K562 (cell line): ENCODE measurements around the gene XPA. TPM values are rescaled to one million over a fixed set of nuclear protein-coding genes. Genes with fewer than 3 reads are reported as not detected.

ENCODE experiments used
- CEBPB ChIP-seq: fragments of 450-650 bp; IDR thresholded peaks from 2 replicates; pipeline ENCODE4 v1.6.1; 2016; ENCODE audit warnings: missing genetic modification characterization, missing compliant biosample characterization
- EP300 ChIP-seq: IDR thresholded peaks from 2 replicates; pipeline ENCODE4 v1.6.1; 2012; ENCODE audit warnings: low read length, improper control_type of control experiment
- ETV6 ChIP-seq, 3 experiments: fragments of 150-350 bp in 1 of 3; sonication (generic) in 1 of 3; formaldehyde crosslinking in 1 of 3; IDR thresholded peaks; 2 replicates each; pipeline versions ENCODE4 v1.6.1 to v1.8.0; 2014 to 2022; ENCODE audit warnings: borderline replicate concordance in 2 of 3, low read depth in 2 of 3, antibody characterized with exemption in 1 of 3, low read length in 1 of 3, mild to moderate bottlenecking in 1 of 3, missing genetic modification reagents in 1 of 3
- FOXM1 ChIP-seq, 2 experiments: fragments of 450-650 bp in 1 of 2; sonication (generic) in 1 of 2; formaldehyde crosslinking in 1 of 2; IDR thresholded peaks; 2 replicates each; pipeline versions ENCODE4 v1.6.1 to v1.9.0; 2017 to 2022; ENCODE audit warnings: low read depth in 2 of 2, mild to moderate bottlenecking in 2 of 2, missing genetic modification reagents in 1 of 2, moderate library complexity in 1 of 2
- PTTG1 ChIP-seq: fragments of 450-650 bp; IDR thresholded peaks from 2 replicates; pipeline ENCODE4 v1.6.1; 2016; ENCODE audit warnings: low read depth, mild to moderate bottlenecking, missing genetic modification characterization, missing compliant biosample characterization
- SIN3A ChIP-seq, 2 experiments: fragments of 150-350 bp in 1 of 2; IDR thresholded peaks; 2 replicates each; pipeline ENCODE4 v1.6.1; 2011 to 2016; ENCODE audit warnings: borderline replicate concordance in 2 of 2, low read depth in 2 of 2, low read length in 2 of 2, mild to moderate bottlenecking in 2 of 2, moderate library complexity in 2 of 2; ENCODE audit not compliant: control insufficient read depth in 1 of 2
- SMARCC2 ChIP-seq: fragments of 450-650 bp; IDR thresholded peaks from 2 replicates; pipeline ENCODE4 v1.6.1; 2017; ENCODE audit warnings: antibody characterized with exemption, moderate library complexity, mild to moderate bottlenecking, low read depth
- polyA plus RNA-seq, 8 experiments: library from polyadenylated mRNA; depleted of rRNA in 4 of 8; stranded (reverse) in 5 of 8; unstranded in 3 of 8; fragments of >200 nt; fragmentation: Nextera tagmentation in 2 of 8; fragmentation: Illumina TruSeq in 1 of 8; extraction: Ambion mirVana in 2 of 8; extraction: Trizol in 1 of 8; gene quantifications; 2 replicates each; pipeline versions ENCODE4 v1.2.1 to v1.2.3, GENCODE V29; 2011 to 2014; ENCODE audit warnings: inconsistent platforms in 1 of 8, missing spikeins in 1 of 8
- total RNA-seq, 7 experiments: library from RNA; depleted of rRNA in 6 of 7; stranded (reverse); fragments of >200 nt in 6 of 7; fragmentation: Illumina TruSeq in 2 of 7; extraction: Trizol in 2 of 7; gene quantifications; 2 replicates each; pipeline versions ENCODE4 v1.2.1 to v1.2.3, GENCODE V29; 2011 to 2021; ENCODE audit warnings: low replicate concordance in 1 of 7
- TF ChIP-seq, protein P1 (sequence below): fragments of 200-800 bp; sonication (Bioruptor generic); IDR thresholded peaks from 2 replicates; pipeline ENCODE4 v1.6.1; 2017; ENCODE audit warnings: missing genetic modification characterization, missing compliant biosample characterization
- TF ChIP-seq, protein P2 (sequence below): fragments of 450-650 bp; formaldehyde crosslinking; IDR thresholded peaks from 2 replicates; pipeline ENCODE4 v1.4.0; 2020; ENCODE audit warnings: mild to moderate bottlenecking, moderate library complexity
- TF ChIP-seq, protein P3 (sequence below), 2 experiments: fragments of 450-650 bp; IDR thresholded peaks; 2 replicates each; pipeline ENCODE4 v1.6.1; 2016
- TF ChIP-seq, protein P4 (sequence below): IDR thresholded peaks from 3 replicates; pipeline ENCODE4 v1.6.1; 2011; ENCODE audit warnings: borderline replicate concordance, mild to moderate bottlenecking, moderate library complexity; ENCODE audit not compliant: insufficient read length; ENCODE audit errors: extremely low read depth
- TF ChIP-seq, protein P5 (sequence below): sonication (generic); formaldehyde crosslinking; IDR thresholded peaks from 2 replicates; pipeline ENCODE4 v1.8.0; 2023; ENCODE audit warnings: mild to moderate bottlenecking, missing genetic modification reagents

Gene XPA
- total and polyA plus RNA-seq, 9 of the 15 experiments (the other 6 are each of a cell fraction or from before 2014, with no cell fraction given): 5.1 to 18.2 (median 14.1) TPM

DNA sequence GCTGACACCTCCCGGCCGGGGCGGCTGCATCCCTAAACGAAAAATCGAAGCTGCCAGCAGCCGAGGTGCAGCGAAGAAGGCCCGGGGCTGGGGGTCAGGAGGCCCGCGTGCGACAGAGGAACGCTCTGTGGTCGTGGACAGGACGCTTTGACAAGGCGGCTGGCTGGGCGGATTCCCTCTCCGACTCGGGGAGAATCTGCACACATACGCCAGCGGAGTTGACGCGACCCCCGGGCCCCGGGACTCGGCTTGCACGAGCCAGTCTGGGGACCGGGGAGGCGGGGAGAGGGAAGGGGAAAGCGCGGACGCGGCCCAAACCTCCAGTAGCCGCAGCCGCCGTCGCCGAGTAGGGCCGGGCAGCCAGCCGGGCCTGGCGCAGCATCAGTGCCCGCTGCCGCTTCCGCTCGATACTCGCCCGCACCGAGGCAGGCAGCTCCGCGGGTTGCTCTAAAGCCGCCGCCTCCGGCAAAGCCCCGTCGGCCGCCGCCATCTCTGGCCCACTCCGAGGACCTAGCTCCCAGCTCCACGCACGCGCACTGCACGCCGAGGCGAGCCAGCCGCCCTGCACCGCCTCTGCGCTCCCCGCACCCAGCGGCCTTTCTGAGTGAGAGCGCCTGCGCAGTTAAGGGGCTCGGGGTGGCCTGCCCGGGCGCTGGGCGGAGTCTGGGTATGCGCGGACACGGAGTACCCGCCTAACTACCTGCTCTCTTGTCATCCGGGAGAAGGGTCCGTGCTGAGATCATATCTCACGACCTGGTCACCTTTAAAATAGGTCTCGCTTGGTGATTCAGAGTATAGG lies at the start of gene XPA (continued):
- no peak; a peak in 1 of 4 replicates for TF ChIP-seq SIN3A (IDR thresholded peaks at IDR 0.05; ENCODE audit: borderline replicate concordance in 2 of 2, control insufficient read depth in 1 of 2, low read depth in 2 of 2, low read length in 2 of 2)
- TF ChIP-seq EP300: no peak
- TF ChIP-seq FOXM1 (IDR thresholded peaks at IDR 0.05; ENCODE audit: low read depth): no peak
- no peak for TF ChIP-seq FOXM1 (CRISPR knock-in tag; IDR thresholded peaks at IDR 0.05; ENCODE audit: low read depth)
- TF ChIP-seq, protein P1, sequence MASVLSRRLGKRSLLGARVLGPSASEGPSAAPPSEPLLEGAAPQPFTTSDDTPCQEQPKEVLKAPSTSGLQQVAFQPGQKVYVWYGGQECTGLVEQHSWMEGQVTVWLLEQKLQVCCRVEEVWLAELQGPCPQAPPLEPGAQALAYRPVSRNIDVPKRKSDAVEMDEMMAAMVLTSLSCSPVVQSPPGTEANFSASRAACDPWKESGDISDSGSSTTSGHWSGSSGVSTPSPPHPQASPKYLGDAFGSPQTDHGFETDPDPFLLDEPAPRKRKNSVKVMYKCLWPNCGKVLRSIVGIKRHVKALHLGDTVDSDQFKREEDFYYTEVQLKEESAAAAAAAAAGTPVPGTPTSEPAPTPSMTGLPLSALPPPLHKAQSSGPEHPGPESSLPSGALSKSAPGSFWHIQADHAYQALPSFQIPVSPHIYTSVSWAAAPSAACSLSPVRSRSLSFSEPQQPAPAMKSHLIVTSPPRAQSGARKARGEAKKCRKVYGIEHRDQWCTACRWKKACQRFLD: no peak
- TF ChIP-seq, protein P2, sequence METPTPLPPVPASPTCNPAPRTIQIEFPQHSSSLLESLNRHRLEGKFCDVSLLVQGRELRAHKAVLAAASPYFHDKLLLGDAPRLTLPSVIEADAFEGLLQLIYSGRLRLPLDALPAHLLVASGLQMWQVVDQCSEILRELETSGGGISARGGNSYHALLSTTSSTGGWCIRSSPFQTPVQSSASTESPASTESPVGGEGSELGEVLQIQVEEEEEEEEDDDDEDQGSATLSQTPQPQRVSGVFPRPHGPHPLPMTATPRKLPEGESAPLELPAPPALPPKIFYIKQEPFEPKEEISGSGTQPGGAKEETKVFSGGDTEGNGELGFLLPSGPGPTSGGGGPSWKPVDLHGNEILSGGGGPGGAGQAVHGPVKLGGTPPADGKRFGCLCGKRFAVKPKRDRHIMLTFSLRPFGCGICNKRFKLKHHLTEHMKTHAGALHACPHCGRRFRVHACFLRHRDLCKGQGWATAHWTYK (CRISPR knock-in tag): peak; percentile 74; the same call in 1 of the 2 replicates
- no peak for TF ChIP-seq ETV6 (IDR thresholded peaks at IDR 0.05; ENCODE audit: borderline replicate concordance in 1 of 2, low read depth in 2 of 2, low read length in 1 of 2)
- no peak for TF ChIP-seq ETV6 (CRISPR knock-in tag; IDR thresholded peaks at IDR 0.05; ENCODE audit: borderline replicate concordance)
- no peak for TF ChIP-seq SMARCC2
- TF ChIP-seq, protein P3, sequence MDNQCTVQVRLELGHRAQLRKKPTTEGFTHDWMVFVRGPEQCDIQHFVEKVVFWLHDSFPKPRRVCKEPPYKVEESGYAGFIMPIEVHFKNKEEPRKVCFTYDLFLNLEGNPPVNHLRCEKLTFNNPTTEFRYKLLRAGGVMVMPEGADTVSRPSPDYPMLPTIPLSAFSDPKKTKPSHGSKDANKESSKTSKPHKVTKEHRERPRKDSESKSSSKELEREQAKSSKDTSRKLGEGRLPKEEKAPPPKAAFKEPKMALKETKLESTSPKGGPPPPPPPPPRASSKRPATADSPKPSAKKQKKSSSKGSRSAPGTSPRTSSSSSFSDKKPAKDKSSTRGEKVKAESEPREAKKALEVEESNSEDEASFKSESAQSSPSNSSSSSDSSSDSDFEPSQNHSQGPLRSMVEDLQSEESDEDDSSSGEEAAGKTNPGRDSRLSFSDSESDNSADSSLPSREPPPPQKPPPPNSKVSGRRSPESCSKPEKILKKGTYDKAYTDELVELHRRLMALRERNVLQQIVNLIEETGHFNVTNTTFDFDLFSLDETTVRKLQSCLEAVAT (IDR thresholded peaks at IDR 0.05): no peak
- TF ChIP-seq, protein P4, sequence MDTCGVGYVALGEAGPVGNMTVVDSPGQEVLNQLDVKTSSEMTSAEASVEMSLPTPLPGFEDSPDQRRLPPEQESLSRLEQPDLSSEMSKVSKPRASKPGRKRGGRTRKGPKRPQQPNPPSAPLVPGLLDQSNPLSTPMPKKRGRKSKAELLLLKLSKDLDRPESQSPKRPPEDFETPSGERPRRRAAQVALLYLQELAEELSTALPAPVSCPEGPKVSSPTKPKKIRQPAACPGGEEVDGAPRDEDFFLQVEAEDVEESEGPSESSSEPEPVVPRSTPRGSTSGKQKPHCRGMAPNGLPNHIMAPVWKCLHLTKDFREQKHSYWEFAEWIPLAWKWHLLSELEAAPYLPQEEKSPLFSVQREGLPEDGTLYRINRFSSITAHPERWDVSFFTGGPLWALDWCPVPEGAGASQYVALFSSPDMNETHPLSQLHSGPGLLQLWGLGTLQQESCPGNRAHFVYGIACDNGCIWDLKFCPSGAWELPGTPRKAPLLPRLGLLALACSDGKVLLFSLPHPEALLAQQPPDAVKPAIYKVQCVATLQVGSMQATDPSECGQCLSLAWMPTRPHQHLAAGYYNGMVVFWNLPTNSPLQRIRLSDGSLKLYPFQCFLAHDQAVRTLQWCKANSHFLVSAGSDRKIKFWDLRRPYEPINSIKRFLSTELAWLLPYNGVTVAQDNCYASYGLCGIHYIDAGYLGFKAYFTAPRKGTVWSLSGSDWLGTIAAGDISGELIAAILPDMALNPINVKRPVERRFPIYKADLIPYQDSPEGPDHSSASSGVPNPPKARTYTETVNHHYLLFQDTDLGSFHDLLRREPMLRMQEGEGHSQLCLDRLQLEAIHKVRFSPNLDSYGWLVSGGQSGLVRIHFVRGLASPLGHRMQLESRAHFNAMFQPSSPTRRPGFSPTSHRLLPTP: no peak
- TF ChIP-seq PTTG1: no peak
- TF ChIP-seq CEBPB (tag): no peak
- TF ChIP-seq, protein P5, sequence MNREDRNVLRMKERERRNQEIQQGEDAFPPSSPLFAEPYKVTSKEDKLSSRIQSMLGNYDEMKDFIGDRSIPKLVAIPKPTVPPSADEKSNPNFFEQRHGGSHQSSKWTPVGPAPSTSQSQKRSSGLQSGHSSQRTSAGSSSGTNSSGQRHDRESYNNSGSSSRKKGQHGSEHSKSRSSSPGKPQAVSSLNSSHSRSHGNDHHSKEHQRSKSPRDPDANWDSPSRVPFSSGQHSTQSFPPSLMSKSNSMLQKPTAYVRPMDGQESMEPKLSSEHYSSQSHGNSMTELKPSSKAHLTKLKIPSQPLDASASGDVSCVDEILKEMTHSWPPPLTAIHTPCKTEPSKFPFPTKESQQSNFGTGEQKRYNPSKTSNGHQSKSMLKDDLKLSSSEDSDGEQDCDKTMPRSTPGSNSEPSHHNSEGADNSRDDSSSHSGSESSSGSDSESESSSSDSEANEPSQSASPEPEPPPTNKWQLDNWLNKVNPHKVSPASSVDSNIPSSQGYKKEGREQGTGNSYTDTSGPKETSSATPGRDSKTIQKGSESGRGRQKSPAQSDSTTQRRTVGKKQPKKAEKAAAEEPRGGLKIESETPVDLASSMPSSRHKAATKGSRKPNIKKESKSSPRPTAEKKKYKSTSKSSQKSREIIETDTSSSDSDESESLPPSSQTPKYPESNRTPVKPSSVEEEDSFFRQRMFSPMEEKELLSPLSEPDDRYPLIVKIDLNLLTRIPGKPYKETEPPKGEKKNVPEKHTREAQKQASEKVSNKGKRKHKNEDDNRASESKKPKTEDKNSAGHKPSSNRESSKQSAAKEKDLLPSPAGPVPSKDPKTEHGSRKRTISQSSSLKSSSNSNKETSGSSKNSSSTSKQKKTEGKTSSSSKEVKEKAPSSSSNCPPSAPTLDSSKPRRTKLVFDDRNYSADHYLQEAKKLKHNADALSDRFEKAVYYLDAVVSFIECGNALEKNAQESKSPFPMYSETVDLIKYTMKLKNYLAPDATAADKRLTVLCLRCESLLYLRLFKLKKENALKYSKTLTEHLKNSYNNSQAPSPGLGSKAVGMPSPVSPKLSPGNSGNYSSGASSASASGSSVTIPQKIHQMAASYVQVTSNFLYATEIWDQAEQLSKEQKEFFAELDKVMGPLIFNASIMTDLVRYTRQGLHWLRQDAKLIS (CRISPR knock-in tag): no peak
